Fibroblast of lung (primary cell): Measurements from ENCODE around the gene EXOC1L. TPM values are rescaled to one million over a fixed set of nuclear protein-coding genes. Genes with fewer than 3 reads are reported as not detected.

Source experiments
- DNase-seq, 2 donors: peaks; one replicate each; pipeline versions ENCODE4 v3.0.0 to v3.0.0-alpha.2; 2010; ENCODE audit warnings: low read depth in 2 of 2
- H2AFZ ChIP-seq: 2 replicates; pipeline ENCODE4 v1.5.1; 2012; ENCODE audit warnings: low read length, control low read depth, inconsistent platforms
- H3K27ac ChIP-seq: 2 replicates; pipeline ENCODE4 v1.5.1; 2011; ENCODE audit warnings: low read length, control low read depth; ENCODE audit not compliant: insufficient read depth
- H3K27me3 ChIP-seq: 2 replicates; pipeline ENCODE4 v1.5.1; 2011; ENCODE audit warnings: mild to moderate bottlenecking, low read length; ENCODE audit not compliant: control insufficient read depth, insufficient read depth
- H3K36me3 ChIP-seq: 2 replicates; pipeline ENCODE4 v1.5.1; 2011; ENCODE audit warnings: low read length; ENCODE audit not compliant: control insufficient read depth, insufficient read depth
- H3K4me1 ChIP-seq: 2 replicates; pipeline ENCODE4 v1.5.1; 2011; ENCODE audit warnings: low read length; ENCODE audit not compliant: control insufficient read depth, insufficient read depth; ENCODE audit errors: extremely low read depth
- H3K4me2 ChIP-seq: 2 replicates; pipeline ENCODE4 v1.5.1; 2011; ENCODE audit warnings: low read length, control low read depth; ENCODE audit not compliant: insufficient read depth; ENCODE audit errors: extremely low read depth
- H3K4me3 ChIP-seq, 4 experiments: fragments of 200-600 bp in 1 of 4; sonication (generic) in 1 of 4; replicated peaks in 1 of 4; 2 replicates each; pipeline ENCODE4 v1.5.1; 2011 to 2016; ENCODE audit warnings: low read length in 4 of 4, low read depth in 3 of 4, mild to moderate bottlenecking in 3 of 4, control low read depth in 2 of 4, inconsistent platforms in 1 of 4, mixed read lengths in 1 of 4; ENCODE audit not compliant: insufficient read depth in 1 of 4; ENCODE audit errors: control extremely low read depth in 1 of 4
- H3K79me2 ChIP-seq: 2 replicates; pipeline ENCODE4 v1.5.1; 2012; ENCODE audit warnings: mild to moderate bottlenecking, low read length, inconsistent platforms; ENCODE audit not compliant: control insufficient read depth, insufficient read depth
- H3K9ac ChIP-seq: 2 replicates; pipeline ENCODE4 v1.5.1; 2011; ENCODE audit warnings: mild to moderate bottlenecking, low read length, control low read depth; ENCODE audit not compliant: insufficient read depth
- H3K9me3 ChIP-seq: 2 replicates; pipeline ENCODE4 v1.5.1; 2012; ENCODE audit warnings: low read depth, low read length; ENCODE audit not compliant: control insufficient read depth, insufficient read depth
- H4K20me1 ChIP-seq: 2 replicates; pipeline ENCODE4 v1.5.1; 2011; ENCODE audit warnings: low read length; ENCODE audit not compliant: control insufficient read depth, insufficient read depth; ENCODE audit errors: extremely low read depth
- EZH2 ChIP-seq: IDR thresholded peaks from 2 replicates; pipeline ENCODE4 v1.5.1; 2012; ENCODE audit warnings: low read length, control low read depth, mild to moderate bottlenecking; ENCODE audit errors: missing control alignments
- polyA plus RNA-seq, 2 donors: library from polyadenylated mRNA; depleted of rRNA in 1 of 2; stranded (reverse) in 1 of 2; unstranded in 1 of 2; fragments of >200 nt; gene quantifications; 2 replicates each; pipeline ENCODE4 v1.2.1, GENCODE V29; 2011 to 2012; ENCODE audit warnings: missing spikeins in 1 of 2
- total RNA-seq: library from RNA; depleted of rRNA; stranded (reverse); fragments of >200 nt; gene quantifications from 2 replicates; pipeline ENCODE4 v1.2.1, GENCODE V29; 2014
- TF ChIP-seq, protein P1 (sequence below), 2 donors: IDR thresholded peaks in 1 of 2; conservative IDR thresholded peaks in 1 of 2; 1 replicate in 1 of 2; 2 replicates in 1 of 2; pipeline ENCODE4 v1.5.1; 2011 to 2012; ENCODE audit warnings: low read length in 2 of 2, control low read depth in 1 of 2, inconsistent platforms in 1 of 2, low read depth in 1 of 2, mild to moderate bottlenecking in 1 of 2

The EXOC1L gene
- total and polyA plus RNA-seq, 2 donors (not counting 1 experiment from before 2014, with no cell fraction given), result not detected

DNA sequence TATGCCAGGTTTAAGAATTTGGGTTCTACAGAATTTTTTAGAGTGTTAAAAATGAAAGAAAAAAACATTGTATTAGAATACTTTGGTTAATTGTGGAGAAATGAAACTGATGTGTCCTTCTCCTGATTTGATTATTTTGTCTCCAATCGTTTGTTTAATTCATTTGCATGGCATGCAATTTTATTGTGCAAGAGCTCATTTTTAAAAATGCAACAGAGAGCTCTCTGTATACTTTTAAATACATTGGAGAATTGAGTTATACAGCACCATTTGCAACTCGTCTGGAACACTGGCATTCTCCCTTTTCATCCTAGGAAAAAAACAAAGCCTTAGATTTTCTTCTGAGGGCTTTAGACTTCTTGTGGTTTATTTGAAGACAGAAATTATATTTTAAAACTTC, 689 bp downstream of the EXOC1L start:
- H3K4me3 ChIP-seq, result peak overlapping the region in 1 of 4 experiments; percentile 71
- H2AFZ ChIP-seq, result no peak overlapping the region
- no peaks in the 10 kb centered on the region for H3K36me3 ChIP-seq
- no peaks in the 10 kb centered on the region for H3K4me1 ChIP-seq
- no peak overlapping the region for H3K9ac ChIP-seq
- no peak overlapping the region for H3K27ac ChIP-seq
- TF ChIP-seq, protein P1, sequence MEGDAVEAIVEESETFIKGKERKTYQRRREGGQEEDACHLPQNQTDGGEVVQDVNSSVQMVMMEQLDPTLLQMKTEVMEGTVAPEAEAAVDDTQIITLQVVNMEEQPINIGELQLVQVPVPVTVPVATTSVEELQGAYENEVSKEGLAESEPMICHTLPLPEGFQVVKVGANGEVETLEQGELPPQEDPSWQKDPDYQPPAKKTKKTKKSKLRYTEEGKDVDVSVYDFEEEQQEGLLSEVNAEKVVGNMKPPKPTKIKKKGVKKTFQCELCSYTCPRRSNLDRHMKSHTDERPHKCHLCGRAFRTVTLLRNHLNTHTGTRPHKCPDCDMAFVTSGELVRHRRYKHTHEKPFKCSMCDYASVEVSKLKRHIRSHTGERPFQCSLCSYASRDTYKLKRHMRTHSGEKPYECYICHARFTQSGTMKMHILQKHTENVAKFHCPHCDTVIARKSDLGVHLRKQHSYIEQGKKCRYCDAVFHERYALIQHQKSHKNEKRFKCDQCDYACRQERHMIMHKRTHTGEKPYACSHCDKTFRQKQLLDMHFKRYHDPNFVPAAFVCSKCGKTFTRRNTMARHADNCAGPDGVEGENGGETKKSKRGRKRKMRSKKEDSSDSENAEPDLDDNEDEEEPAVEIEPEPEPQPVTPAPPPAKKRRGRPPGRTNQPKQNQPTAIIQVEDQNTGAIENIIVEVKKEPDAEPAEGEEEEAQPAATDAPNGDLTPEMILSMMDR (conservative IDR thresholded peaks at IDR 0.05 in 1 of 2, IDR thresholded peaks at IDR 0.05 in 1 of 2; ENCODE audit: low read depth in 1 of 2, low read length in 2 of 2), result no peak
- no peak for TF ChIP-seq EZH2
- DNase-seq, result peak in 1 of 2 donors; percentile 26
- no peaks in the 10 kb centered on the region for H3K79me2 ChIP-seq
- peaks cover 6% of the 10 kb centered on the region for H3K27me3 ChIP-seq
- H3K4me2 ChIP-seq, result no peak overlapping the region
- no peaks in the 10 kb centered on the region for H4K20me1 ChIP-seq
- no peaks in the 10 kb centered on the region for H3K9me3 ChIP-seq

DNA sequence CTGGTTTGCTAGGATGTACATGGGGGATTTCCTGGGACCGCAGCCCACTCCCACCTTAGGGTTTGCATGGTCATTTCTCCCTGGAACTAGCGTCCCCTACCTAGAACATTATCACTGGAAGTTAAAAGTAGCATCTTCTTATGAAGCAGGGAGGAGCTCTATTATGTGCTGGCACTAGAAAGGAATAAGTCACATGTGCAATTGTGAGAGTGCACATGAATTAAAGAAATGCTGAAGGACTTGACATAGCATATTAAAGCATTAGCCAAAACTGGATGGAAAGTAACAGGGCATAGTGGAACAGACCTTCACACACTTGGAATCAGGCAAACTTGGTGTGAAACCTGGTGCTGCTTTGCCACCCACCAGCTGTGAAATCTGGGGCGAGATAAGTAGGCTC, 2.7 kb downstream of the EXOC1L start:
- TF ChIP-seq EZH2, result no peak
- TF ChIP-seq, protein P1 (conservative IDR thresholded peaks at IDR 0.05 in 1 of 2, IDR thresholded peaks at IDR 0.05 in 1 of 2; ENCODE audit: low read depth in 1 of 2, low read length in 2 of 2), result no peak
- H3K4me2 ChIP-seq, result no peak overlapping the region
- DNase-seq, result no peak
- peaks cover 6% of the 10 kb centered on the region for H3K27me3 ChIP-seq
- no peak overlapping the region for H3K27ac ChIP-seq
- no peaks in the 10 kb centered on the region for H3K79me2 ChIP-seq
- H3K36me3 ChIP-seq, result no peaks in the 10 kb centered on the region
- no peak overlapping the region for H3K9ac ChIP-seq
- no peaks in the 10 kb centered on the region for H4K20me1 ChIP-seq
- no peak overlapping the region for H3K4me3 ChIP-seq
- H3K4me1 ChIP-seq, result no peaks in the 10 kb centered on the region
- no peak overlapping the region for H2AFZ ChIP-seq
- H3K9me3 ChIP-seq, result no peaks in the 10 kb centered on the region

DNA sequence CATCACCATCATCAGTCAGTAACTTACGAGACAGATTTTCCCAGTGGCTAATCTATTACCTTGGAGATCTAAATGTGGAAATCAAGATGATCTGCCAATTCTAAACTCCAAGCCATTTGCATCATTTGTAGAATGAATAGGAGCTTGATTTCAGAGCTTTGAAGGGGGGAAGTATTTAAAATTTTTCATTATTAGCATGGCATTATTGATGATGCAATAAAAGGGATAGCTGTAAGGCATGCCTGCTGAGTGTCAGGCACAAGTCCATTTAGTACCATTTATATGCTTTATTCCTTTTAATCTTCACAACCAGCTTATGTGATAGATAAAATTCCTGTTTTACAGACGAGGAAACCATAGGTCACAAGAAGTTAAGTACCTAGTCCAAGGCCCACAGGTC, 5.3 kb downstream of the EXOC1L start:
- H3K4me1 ChIP-seq, result no peaks in the 10 kb centered on the region
- H3K79me2 ChIP-seq, result no peaks in the 10 kb centered on the region
- H2AFZ ChIP-seq, result no peak overlapping the region
- no peaks in the 10 kb centered on the region for H3K36me3 ChIP-seq
- H3K9me3 ChIP-seq, result no peaks in the 10 kb centered on the region
- H3K27me3 ChIP-seq, result peaks cover 5% of the 10 kb centered on the region
- no peak overlapping the region for H3K27ac ChIP-seq
- DNase-seq, result no peak
- H3K4me2 ChIP-seq, result no peak overlapping the region
- TF ChIP-seq EZH2, result no peak
- TF ChIP-seq, protein P1 (conservative IDR thresholded peaks at IDR 0.05 in 1 of 2, IDR thresholded peaks at IDR 0.05 in 1 of 2; ENCODE audit: low read depth in 1 of 2, low read length in 2 of 2), result no peak
- H3K4me3 ChIP-seq, result no peak overlapping the region
- no peaks in the 10 kb centered on the region for H4K20me1 ChIP-seq
- H3K9ac ChIP-seq, result no peak overlapping the region
